HS-5 (cell line): Measurements from ENCODE around the gene JAM2.
"Not testable (repeated sequence)": the region's sequence is repeated elsewhere in the genome, so short reads cannot be mapped to it uniquely, and the experiment has no call there.

Experiments
- DNase-seq: peaks from one replicate; pipeline ENCODE4 v3.0.0-alpha.2; 2012; ENCODE audit warnings: low read depth

JAM2 gene

GRCh38 chr21:25638660-25639550 lies at the start of gene JAM2:
Gene JAM2 (plus strand): TSS chr21:25639258. CDS start chr21:25639822, 564 bp downstream.
- DNase-seq: peak; percentile 58

- no peak for DNase-seq
These were observed 49.2 kb upstream of the JAM2 start for GRCh38 chr21:25589887-25590286.

- DNase-seq: peak; percentile 69
These were observed 31.7 kb upstream of the JAM2 start, which contains the start of gene MRPL39 for GRCh38 chr21:25607151-25608043. Gene MRPL39 (minus strand): TSS chr21:25607481. CDS start chr21:25607475, 6 bp downstream.

- DNase-seq: peak; percentile 56
These were observed 30.9 kb upstream of the JAM2 start for GRCh38 chr21:25608044-25608737.

GRCh38 chr21:25614441-25614840 lies 24.6 kb upstream of the JAM2 start:
- no peak for DNase-seq

GRCh38 chr21:25615880-25616279 lies 23.2 kb upstream of the JAM2 start:
- DNase-seq: no peak

GRCh38 chr21:25619198-25619597 lies 19.9 kb upstream of the JAM2 start:
- DNase-seq: no peak

- DNase-seq: no peak
These were observed 14.5 kb upstream of the JAM2 start for GRCh38 chr21:25624511-25624910.

GRCh38 chr21:25625036-25625435 lies 14.0 kb upstream of the JAM2 start:
- DNase-seq: no peak

- not testable (repeated sequence) for DNase-seq
These were observed 13.1 kb upstream of the JAM2 start for GRCh38 chr21:25625776-25626555.

- DNase-seq: no peak
These were observed 12.3 kb upstream of the JAM2 start for GRCh38 chr21:25626757-25627156.

- DNase-seq: no peak
These were observed 6.8 kb upstream of the JAM2 start for GRCh38 chr21:25632296-25632695.

GRCh38 chr21:25635310-25635709 lies 3.7 kb upstream of the JAM2 start:
- no peak for DNase-seq

- DNase-seq: no peak
These were observed 2.3 kb upstream of the JAM2 start for GRCh38 chr21:25636727-25637126.

GRCh38 chr21:25637851-25638659 lies 1.0 kb upstream of the JAM2 start:
- no peak for DNase-seq

GRCh38 chr21:25639551-25640201 lies 618 bp downstream of the JAM2 start:
- no peak for DNase-seq

GRCh38 chr21:25640202-25640942 lies 1.3 kb downstream of the JAM2 start:
- DNase-seq: no peak

GRCh38 chr21:25640943-25641292 lies 1.9 kb downstream of the JAM2 start:
- DNase-seq: no peak

- no peak for DNase-seq
These were observed 4.4 kb downstream of the JAM2 start for GRCh38 chr21:25643486-25643885.
